GM12801 (cell line): ENCODE data around the gene GABBR2.

Experiments used
- TF ChIP-seq, protein P1 (sequence below): IDR thresholded peaks from one replicate; pipeline ENCODE4 v1.5.1; 2011; ENCODE audit warnings: control low read depth; ENCODE audit not compliant: insufficient read length; ENCODE audit errors: extremely low read depth

The GABBR2 gene

DNA sequence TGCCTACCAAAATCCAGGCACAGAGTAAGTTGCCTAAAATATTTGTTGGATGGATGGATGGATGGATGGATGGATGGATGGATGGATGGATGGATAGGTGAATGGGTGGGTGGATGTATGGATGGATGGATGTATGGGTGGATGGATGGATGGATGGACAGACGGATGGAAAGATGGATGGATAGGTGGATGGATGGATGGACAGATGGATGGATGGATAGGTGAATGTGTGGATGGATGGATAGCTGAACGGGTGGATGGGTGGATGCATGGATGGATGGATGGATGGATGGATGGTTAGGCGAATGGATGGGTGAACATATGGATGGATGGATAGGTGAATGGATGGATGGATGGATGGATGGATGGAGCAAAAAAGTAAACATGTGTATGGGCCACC is 131.9 kb downstream of the GABBR2 start:
- TF ChIP-seq, protein P1, sequence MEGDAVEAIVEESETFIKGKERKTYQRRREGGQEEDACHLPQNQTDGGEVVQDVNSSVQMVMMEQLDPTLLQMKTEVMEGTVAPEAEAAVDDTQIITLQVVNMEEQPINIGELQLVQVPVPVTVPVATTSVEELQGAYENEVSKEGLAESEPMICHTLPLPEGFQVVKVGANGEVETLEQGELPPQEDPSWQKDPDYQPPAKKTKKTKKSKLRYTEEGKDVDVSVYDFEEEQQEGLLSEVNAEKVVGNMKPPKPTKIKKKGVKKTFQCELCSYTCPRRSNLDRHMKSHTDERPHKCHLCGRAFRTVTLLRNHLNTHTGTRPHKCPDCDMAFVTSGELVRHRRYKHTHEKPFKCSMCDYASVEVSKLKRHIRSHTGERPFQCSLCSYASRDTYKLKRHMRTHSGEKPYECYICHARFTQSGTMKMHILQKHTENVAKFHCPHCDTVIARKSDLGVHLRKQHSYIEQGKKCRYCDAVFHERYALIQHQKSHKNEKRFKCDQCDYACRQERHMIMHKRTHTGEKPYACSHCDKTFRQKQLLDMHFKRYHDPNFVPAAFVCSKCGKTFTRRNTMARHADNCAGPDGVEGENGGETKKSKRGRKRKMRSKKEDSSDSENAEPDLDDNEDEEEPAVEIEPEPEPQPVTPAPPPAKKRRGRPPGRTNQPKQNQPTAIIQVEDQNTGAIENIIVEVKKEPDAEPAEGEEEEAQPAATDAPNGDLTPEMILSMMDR: no peak

DNA sequence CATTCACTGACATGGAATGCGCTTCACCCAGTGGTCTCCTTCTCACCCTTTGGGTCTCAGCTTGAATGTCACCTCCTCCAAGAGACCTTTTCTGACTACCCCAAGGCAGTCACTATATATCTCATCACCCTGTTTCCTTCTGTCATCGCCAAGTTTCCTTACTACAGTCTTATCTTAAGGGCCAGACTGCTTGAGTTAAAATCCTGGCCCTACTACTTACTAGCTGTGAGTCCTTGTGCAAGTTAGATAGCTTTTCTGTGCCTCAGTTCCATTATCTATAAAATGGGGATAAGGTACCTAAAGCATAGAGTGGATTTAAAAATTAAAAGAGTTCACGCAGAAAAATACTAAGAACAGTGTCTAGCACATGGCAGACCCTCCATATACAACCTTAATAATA is 132.4 kb downstream of the GABBR2 start:
- TF ChIP-seq, protein P1: no peak

DNA sequence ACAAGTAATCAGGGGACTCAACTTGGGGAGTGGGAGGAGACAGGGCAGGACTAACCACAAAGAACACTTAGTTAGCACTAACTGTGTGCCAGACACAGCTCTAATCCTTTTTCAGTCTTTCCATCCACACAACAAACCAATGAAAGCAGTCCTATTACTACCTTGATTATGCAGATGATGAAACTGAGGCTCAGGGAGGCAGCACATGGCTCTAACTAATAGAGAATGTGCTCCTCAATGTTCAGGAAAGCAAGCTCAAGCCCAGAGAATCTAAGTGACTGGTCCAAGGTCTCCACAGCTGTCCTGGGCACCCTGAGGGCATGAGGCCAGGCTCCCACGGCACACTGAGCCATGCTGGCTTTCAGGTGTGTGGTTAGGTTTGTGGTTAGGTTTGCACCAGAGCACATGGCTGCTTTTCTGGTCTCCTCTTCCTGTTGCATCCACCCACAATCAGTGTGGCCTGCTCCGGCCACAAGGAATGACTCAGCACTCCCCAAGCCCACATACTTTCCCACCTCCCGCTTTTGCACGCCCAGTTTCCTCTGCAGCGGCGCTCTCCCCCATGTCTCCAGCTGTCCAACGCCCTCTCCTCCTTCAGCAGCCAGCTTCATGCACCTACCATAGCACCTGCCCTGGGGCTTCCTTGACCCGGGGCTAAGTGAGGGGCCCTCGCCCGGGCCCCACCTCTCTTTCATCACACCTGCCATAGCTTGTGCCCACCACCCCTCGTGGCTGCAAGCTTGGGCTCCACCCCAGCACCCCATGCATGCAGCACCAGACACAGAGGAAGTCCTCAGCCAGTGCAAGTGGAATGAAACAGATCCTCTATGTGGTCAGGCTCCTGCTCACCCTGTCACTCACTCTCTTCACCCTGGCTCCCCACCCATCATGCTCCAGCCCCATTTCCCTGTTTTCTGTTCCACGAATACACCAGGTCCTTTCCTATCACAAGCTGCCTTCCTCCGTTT is 133.1 kb downstream of the GABBR2 start:
- TF ChIP-seq, protein P1: no peak

- TF ChIP-seq, protein P1: no peak
Measured at GRCh38 chr9:98573749-98574278, 134.9 kb downstream of the GABBR2 start.

DNA sequence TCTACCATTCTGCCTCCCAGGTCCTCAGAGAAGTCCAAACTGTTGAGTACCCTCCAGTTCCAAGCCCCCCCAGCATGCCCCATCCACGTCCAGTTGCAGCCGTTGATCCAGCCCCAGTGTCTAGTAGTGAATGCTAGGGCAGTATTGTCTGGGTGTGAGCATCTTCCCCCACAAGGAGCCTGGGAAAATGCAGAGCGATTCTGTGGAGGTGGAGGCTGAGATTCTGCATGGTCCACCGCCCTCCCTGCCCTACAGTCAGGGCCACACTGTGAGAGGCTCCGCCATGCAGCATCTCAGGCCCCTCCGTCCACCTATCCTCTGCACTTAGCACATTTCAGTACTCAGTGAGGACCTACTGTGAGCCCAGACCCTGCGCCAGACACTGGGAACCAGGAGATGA is 135.9 kb downstream of the GABBR2 start:
- TF ChIP-seq, protein P1: no peak

DNA sequence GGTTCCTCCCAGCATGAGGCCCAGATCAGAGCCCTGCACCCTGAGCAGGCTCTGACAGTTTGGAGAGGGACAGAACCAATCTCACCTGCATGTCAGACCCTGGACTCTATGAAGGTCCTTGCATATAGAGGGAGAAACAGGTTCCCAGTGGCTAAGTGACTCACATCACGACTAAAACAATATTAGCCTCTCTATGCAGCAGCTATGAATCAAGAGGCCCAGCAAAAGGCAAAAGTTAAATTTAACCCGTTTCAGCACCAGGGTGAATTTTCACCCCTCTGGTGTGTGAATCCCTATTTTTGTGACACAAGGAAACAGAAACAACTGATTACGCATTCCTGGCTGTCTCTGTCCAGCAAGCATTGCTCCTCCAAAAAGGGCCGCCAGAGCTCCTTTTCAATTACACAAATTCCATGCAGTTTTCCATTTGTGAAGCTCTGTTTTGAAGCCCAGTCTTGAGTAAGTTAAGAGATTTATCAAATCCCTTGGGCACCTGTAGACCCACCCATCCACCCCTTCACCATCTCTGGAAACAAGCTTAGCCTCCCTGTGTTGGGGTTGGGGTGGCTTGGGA is 136.6 kb downstream of the GABBR2 start:
- TF ChIP-seq, protein P1: no peak

- TF ChIP-seq, protein P1: no peak
Measured at GRCh38 chr9:98571643-98572042, 137.1 kb downstream of the GABBR2 start.
